CD14-positive monocyte (primary cell): ENCODE results near the gene GYS1. TPM values are rescaled to one million over a fixed set of nuclear protein-coding genes. Genes with fewer than 3 reads are reported as not detected.

ENCODE experiments used
- DNase-seq, 3 donors: peaks; one replicate each; pipeline ENCODE4 v3.0.0-alpha.2; 2011 to 2022
- H2AFZ ChIP-seq: 2 replicates; pipeline ENCODE4 v1.6.0; 2012; ENCODE audit warnings: mild to moderate bottlenecking, low read depth, low read length, inconsistent platforms; ENCODE audit not compliant: insufficient read depth, poor library complexity, severe bottlenecking
- H3K27ac ChIP-seq, 2 donors: 1 replicate in 1 of 2; 2 replicates in 1 of 2; pipeline ENCODE4 v1.5.1; 2012 to 2013; ENCODE audit warnings: low read length in 2 of 2, control low read depth in 1 of 2, inconsistent platforms in 1 of 2, low read depth in 1 of 2, mild to moderate bottlenecking in 1 of 2
- H3K27me3 ChIP-seq, 2 donors: one replicate each; pipeline versions ENCODE4 v1.6.0 to v1.6.1; 2011 to 2013; ENCODE audit warnings: low read length in 2 of 2; ENCODE audit not compliant: control insufficient read depth in 2 of 2, insufficient read depth in 2 of 2
- H3K36me3 ChIP-seq, 2 donors: replicated peaks in 1 of 2; 1 replicate in 1 of 2; 2 replicates in 1 of 2; pipeline versions ENCODE4 v1.5.1 to v1.6.1; 2012 to 2013; ENCODE audit warnings: low read length in 2 of 2, control low read depth in 1 of 2, inconsistent platforms in 1 of 2, mild to moderate bottlenecking in 1 of 2; ENCODE audit not compliant: insufficient read depth in 2 of 2, control insufficient read depth in 1 of 2
- H3K4me1 ChIP-seq, 2 donors: 1 replicate in 1 of 2; 2 replicates in 1 of 2; pipeline versions ENCODE4 v1.5.1 to v1.6.1; 2012 to 2013; ENCODE audit warnings: low read length in 2 of 2, control low read depth in 1 of 2, inconsistent platforms in 1 of 2, mild to moderate bottlenecking in 1 of 2, moderate library complexity in 1 of 2; ENCODE audit not compliant: insufficient read depth in 2 of 2, control insufficient read depth in 1 of 2
- H3K4me2 ChIP-seq: replicated peaks from 2 replicates; pipeline ENCODE3; 2012; ENCODE audit warnings: low read length, moderate library complexity, mild to moderate bottlenecking; ENCODE audit not compliant: poor library complexity, severe bottlenecking; ENCODE audit errors: extremely low read depth
- H3K4me3 ChIP-seq, 3 experiments: fragments of 200-600 bp in 1 of 3; sonication (generic) in 1 of 3; replicated peaks in 1 of 3; 1 replicate in 2 of 3; 2 replicates in 1 of 3; pipeline ENCODE4 v1.5.1; 2011 to 2013; ENCODE audit warnings: low read length in 3 of 3, mild to moderate bottlenecking in 3 of 3, control low read depth in 2 of 3, low read depth in 2 of 3, inconsistent platforms in 1 of 3, moderate library complexity in 1 of 3
- H3K79me2 ChIP-seq: 2 replicates; pipeline ENCODE4 v1.6.0; 2012; ENCODE audit warnings: mild to moderate bottlenecking, control low read depth, inconsistent platforms, low read length, moderate library complexity; ENCODE audit not compliant: insufficient read depth
- H3K9ac ChIP-seq: 2 replicates; pipeline ENCODE4 v1.6.0; 2017; ENCODE audit warnings: low read length, mild to moderate bottlenecking; ENCODE audit not compliant: insufficient read depth, poor library complexity, severe bottlenecking
- H3K9me3 ChIP-seq, 2 donors: replicated peaks in 1 of 2; 1 replicate in 1 of 2; 2 replicates in 1 of 2; pipeline versions ENCODE4 v1.5.1 to v1.6.1; 2012 to 2013; ENCODE audit warnings: low read length in 2 of 2, control low read depth in 1 of 2; ENCODE audit not compliant: control insufficient read depth in 1 of 2, insufficient read depth in 1 of 2
- H4K20me1 ChIP-seq: 2 replicates; pipeline ENCODE4 v1.6.0; 2012; ENCODE audit warnings: mild to moderate bottlenecking, low read length, control low read depth, moderate library complexity; ENCODE audit not compliant: insufficient read depth
- H3K27ac Mint-ChIP-seq, 7 donors: one replicate each; pipeline ENCODE4 v1.8.0; 2020; ENCODE audit warnings: mild to moderate bottlenecking in 7 of 7, mixed read lengths in 7 of 7, moderate library complexity in 6 of 7, inconsistent platforms in 2 of 7
- H3K27me3 Mint-ChIP-seq, 3 donors: one replicate each; pipeline ENCODE4 v1.8.0; 2021 to 2022; ENCODE audit warnings: low read depth in 3 of 3, mild to moderate bottlenecking in 3 of 3, mixed read lengths in 3 of 3, moderate library complexity in 3 of 3, inconsistent platforms in 1 of 3
- H3K36me3 Mint-ChIP-seq, 2 donors: one replicate each; pipeline ENCODE4 v1.8.0; 2020; ENCODE audit warnings: mixed read lengths in 2 of 2, inconsistent platforms in 1 of 2, mild to moderate bottlenecking in 1 of 2
- H3K4me1 Mint-ChIP-seq: one replicate; pipeline ENCODE4 v1.8.0; 2020; ENCODE audit warnings: mild to moderate bottlenecking, mixed read lengths
- H3K4me3 Mint-ChIP-seq, 2 donors: one replicate each; pipeline ENCODE4 v1.8.0; 2020; ENCODE audit warnings: mild to moderate bottlenecking in 2 of 2, mixed read lengths in 2 of 2, moderate library complexity in 1 of 2
- H3K9me3 Mint-ChIP-seq, 7 donors: one replicate each; pipeline ENCODE4 v1.8.0; 2020 to 2022; ENCODE audit warnings: mixed read lengths in 7 of 7, mild to moderate bottlenecking in 6 of 7, moderate library complexity in 6 of 7, inconsistent platforms in 2 of 7
- CTCF ChIP-seq: fragments of 200-600 bp; IDR thresholded peaks from one replicate; pipeline ENCODE4 v1.8.0; 2022; ENCODE audit warnings: antibody characterized with exemption, mild to moderate bottlenecking
- WGBS: methylation state at CpG from one replicate; pipeline ENCODE4 v1.1.5; 2013; ENCODE audit warnings: missing lambda C conversion rate; ENCODE audit not compliant: insufficient coverage; 5-methylcytosine and 5-hydroxymethylcytosine counted together
- intact Hi-C, 2 donors: fragments of 100-400 bp; cut with micrococcal nuclease; formaldehyde crosslinking; loops; one replicate each; pipeline versions ENCODE4 v1.15.0 to v1.15.1; 2023
- polyA plus RNA-seq, 3 donors: library from polyadenylated mRNA; depleted of rRNA in 1 of 3; unstranded in 2 of 3; stranded (reverse) in 1 of 3; fragments of 300-500 nt in 2 of 3; fragments of >200 nt in 1 of 3; fragmentation: Illumina TruSeq in 2 of 3; gene quantifications; 1 replicate in 2 of 3; 2 replicates in 1 of 3; pipeline ENCODE4 v1.2.3, GENCODE V29; 2012 to 2021

Gene GYS1
- polyA plus RNA-seq, 3 donors, result 13.3 to 26.0 (median 21.3) TPM

DNA sequence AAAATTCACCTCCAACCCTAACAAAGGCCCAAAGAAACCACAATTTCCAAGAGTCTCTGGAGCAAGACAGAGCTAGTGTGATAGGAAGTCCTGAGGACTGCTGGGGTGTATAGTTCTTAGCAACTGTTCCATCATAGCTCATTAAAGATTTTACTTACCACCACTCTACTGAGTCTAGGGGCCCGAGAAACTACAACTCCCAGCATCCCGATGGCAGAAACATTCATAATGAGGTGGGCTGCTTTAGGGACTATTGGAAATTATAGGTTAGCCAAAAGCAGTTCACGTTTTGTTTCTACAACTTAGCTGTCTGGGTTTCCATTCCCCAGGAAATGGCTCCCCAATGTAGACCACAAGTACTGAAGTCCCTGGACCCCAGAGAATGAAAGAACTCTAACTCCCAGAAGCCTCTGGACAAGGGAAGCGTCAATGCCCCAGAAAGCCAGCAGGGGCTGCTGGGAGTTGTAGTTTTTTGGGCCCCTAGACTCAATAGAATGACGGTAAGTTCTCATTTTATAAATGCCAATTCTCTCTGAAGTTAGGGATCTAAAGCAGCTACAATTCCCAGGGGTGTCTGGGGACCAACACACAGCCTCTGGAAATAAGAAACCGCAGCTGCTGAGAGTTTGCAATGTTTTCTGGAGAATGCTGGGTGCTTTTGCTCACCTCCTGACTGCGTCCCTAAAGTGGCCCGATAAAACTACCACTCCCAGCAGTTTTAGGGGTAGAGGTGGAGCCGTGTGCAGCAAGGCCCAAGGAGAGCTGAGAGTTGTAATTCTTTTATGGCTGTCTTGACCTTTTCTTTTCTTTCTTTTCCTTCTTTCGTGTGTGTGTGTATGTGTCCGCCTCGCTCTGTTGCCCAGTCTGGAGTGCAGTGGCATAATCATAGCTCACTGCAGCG is 16.9 kb downstream of the GYS1 start:
- H3K9me3 Mint-ChIP-seq, result peaks cover 0 to 2% (median 0%) of the 10 kb centered on the region in 7 donors
- no peak overlapping the region for H2AFZ ChIP-seq
- no peak overlapping the region for H3K9ac ChIP-seq
- no peaks in the 10 kb centered on the region for H3K27me3 ChIP-seq
- peak in 1 of 3 donors; percentile 19 for DNase-seq
- peak overlapping the region in 3 of 7 donors; percentile 15 to 55 (median 31) for H3K27ac Mint-ChIP-seq
- H3K27ac ChIP-seq, result no peak overlapping the region
- H3K4me2 ChIP-seq, result no peak overlapping the region
- H3K9me3 ChIP-seq, result peaks cover 0 to 3% of the 10 kb centered on the region in 2 donors
- 96% methylated on average over 2 of the region's 13 CpGs for WGBS
- peaks cover 40 to 67% of the 10 kb centered on the region in 2 donors for H3K36me3 ChIP-seq
- no peaks in the 10 kb centered on the region for H3K79me2 ChIP-seq
- peaks cover 37 to 74% of the 10 kb centered on the region in 2 donors for H3K36me3 Mint-ChIP-seq
- no peaks in the 10 kb centered on the region for H3K27me3 Mint-ChIP-seq
- no peaks in the 10 kb centered on the region for H3K4me1 Mint-ChIP-seq
- no peaks in the 10 kb centered on the region for H4K20me1 ChIP-seq
- peak; percentile 11 for TF ChIP-seq CTCF
- H3K4me3 ChIP-seq, result no peak overlapping the region
- H3K4me1 ChIP-seq, result peaks cover 0 to under 1% of the 10 kb centered on the region in 2 donors
- intact Hi-C loops, result no loop called here
- no peak overlapping the region for H3K4me3 Mint-ChIP-seq

- Histone ChIP-seq H3K27ac (no peak overlapping the region), H3K9me3 (no peaks in the 10 kb centered on the region), H3K79me2 (peaks cover 18% of the 10 kb centered on the region), H3K36me3 (peaks cover 39 to 63% of the 10 kb centered on the region in 2 donors), H3K4me1 (peaks cover 36 to 45% of the 10 kb centered on the region in 2 donors), H3K4me2 (no peak overlapping the region), H3K9ac (no peak overlapping the region), H3K27me3 (no peaks in the 10 kb centered on the region), H3K4me3 (no peak overlapping the region), H2AFZ (no peak overlapping the region), H4K20me1 (peaks cover 26% of the 10 kb centered on the region)
- intact Hi-C loops, result loop anchor here (5.0 kb wide), 3 partner anchors 74 to 184 kb away; partner anchors contain the start of gene TULP2 (in 1 of the 2)
- peaks cover 37 to 66% of the 10 kb centered on the region in 2 donors for H3K36me3 Mint-ChIP-seq
- peak; percentile 94 for TF ChIP-seq CTCF
- peaks cover 0 to 11% (median 0%) of the 10 kb centered on the region in 3 donors for H3K27me3 Mint-ChIP-seq
- peaks cover 0 to 3% (median 0%) of the 10 kb centered on the region in 7 donors for H3K9me3 Mint-ChIP-seq
- H3K27ac Mint-ChIP-seq, result peak overlapping the region in 2 of 7 donors; percentile 24 to 71
- H3K4me1 Mint-ChIP-seq, result peaks cover 38% of the 10 kb centered on the region
- 2% methylated on average over 12 of the region's 19 CpGs for WGBS
- no peak overlapping the region for H3K4me3 Mint-ChIP-seq
- DNase-seq, result peak; percentile 76 to 88 (median 87)
Observed at GRCh38 chr19:48970923-48971395, 22.1 kb downstream of the GYS1 start.
